ENCODE results near the gene TIAM2. TPM values are rescaled to one million over a fixed set of nuclear protein-coding genes. Genes with fewer than 3 reads are reported as not detected.

Gene TIAM2
- total and polyA plus RNA-seq, 2 donors (not counting 3 experiments of a cell fraction or from before 2014, with no cell fraction given), result 9.6 to 18.5 TPM

DNA sequence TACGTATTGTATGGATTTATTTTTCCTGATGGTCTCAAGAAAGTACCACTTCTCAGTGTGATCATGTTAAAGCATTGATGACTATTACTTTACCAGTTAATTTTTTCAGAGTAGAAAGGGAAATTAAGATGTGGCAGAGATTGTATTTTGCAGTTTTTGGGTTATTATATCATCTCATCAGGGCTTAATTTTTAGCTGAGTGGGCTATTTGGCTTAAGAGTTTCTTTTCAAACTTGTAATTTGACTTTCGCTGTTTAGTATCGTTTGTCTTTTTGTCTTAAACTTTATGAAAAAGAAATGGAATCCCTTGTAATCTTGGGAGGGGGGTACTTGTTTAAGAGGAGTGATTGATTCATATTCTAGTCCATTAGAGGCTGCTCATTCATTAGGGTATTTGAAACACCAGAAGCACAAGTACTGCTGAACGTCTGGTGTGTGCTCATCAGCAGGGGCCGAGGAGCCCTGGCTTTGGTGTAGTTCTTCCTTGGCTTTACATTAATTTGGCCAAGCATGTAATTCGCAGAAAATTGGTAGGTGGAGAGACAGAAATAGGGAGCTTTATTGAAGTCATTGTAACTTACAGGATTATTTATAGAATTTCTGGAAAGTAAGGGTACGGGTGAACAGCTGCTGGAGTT, 112.4 kb downstream of the TIAM2 start:
- no peak overlapping the region for H3K9ac ChIP-seq (replicated peaks; ENCODE audit: extremely low read depth, insufficient read depth, low read length)
- FAIRE-seq (no peak), DNase-seq (ENCODE audit: low read depth, low spot score) (no peak)
- dilution Hi-C loops (cut with MboI; ENCODE audit: extremely low pct_ligation_motif_present, low sequenced_read_pairs), result no loop called here
- BruUV-seq (replicated peaks), result no TSS peak
- CTCF ChIA-PET, result interaction anchor here (1.2 to 1.6 kb wide), 2 partner anchors 16 to 239 kb away, joined by 3 to 5 read pairs; no protein-coding TSS in a partner anchor
- H3K27me3 ChIP-seq (ENCODE audit: control insufficient read depth in 2 of 2, insufficient read depth in 2 of 2, low read length in 2 of 2), result no peaks in the 10 kb centered on the region
- no peaks in the 10 kb centered on the region for H3K36me3 ChIP-seq (ENCODE audit: control insufficient read depth in 2 of 2, extremely low read depth in 1 of 2, insufficient read depth in 2 of 2, low read length in 2 of 2)
- H3K9me3 ChIP-seq (replicated peaks; ENCODE audit: control insufficient read depth, insufficient read depth, low read length), result no peaks in the 10 kb centered on the region
- peak overlapping the region; percentile 5 for H3K4me2 ChIP-seq (ENCODE audit: insufficient read depth, low read length)
- no peak for TF ChIP-seq POLR2AphosphoS5 (IDR thresholded peaks at IDR 0.05; ENCODE audit: insufficient read depth, low read depth, low read length)
- TF ChIP-seq POLR2A (IDR thresholded peaks at IDR 0.05; ENCODE audit: low read depth, low read length), result no peak
- no peak for TF ChIP-seq GATA2 (IDR thresholded peaks at IDR 0.05; ENCODE audit: insufficient read depth, insufficient read length, low read depth, low read length)
- TF ChIP-seq EZH2 (IDR thresholded peaks at IDR 0.05; ENCODE audit: borderline replicate concordance, low read depth, low read length, severe bottlenecking), result no peak
- no peak for TF ChIP-seq MYC (IDR thresholded peaks at IDR 0.05; ENCODE audit: low read depth, low read length)
- no peak for TF ChIP-seq FOS (IDR thresholded peaks at IDR 0.05; ENCODE audit: borderline replicate concordance, insufficient read depth, low read length)
- TF ChIP-seq, protein P1, sequence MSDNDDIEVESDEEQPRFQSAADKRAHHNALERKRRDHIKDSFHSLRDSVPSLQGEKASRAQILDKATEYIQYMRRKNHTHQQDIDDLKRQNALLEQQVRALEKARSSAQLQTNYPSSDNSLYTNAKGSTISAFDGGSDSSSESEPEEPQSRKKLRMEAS (IDR thresholded peaks at IDR 0.05; ENCODE audit: insufficient read depth, insufficient read length), result no peak
- TF ChIP-seq JUN (IDR thresholded peaks at IDR 0.05; ENCODE audit: borderline replicate concordance, insufficient read depth, insufficient read length, low read depth), result no peak
- TF ChIP-seq, protein P2, sequence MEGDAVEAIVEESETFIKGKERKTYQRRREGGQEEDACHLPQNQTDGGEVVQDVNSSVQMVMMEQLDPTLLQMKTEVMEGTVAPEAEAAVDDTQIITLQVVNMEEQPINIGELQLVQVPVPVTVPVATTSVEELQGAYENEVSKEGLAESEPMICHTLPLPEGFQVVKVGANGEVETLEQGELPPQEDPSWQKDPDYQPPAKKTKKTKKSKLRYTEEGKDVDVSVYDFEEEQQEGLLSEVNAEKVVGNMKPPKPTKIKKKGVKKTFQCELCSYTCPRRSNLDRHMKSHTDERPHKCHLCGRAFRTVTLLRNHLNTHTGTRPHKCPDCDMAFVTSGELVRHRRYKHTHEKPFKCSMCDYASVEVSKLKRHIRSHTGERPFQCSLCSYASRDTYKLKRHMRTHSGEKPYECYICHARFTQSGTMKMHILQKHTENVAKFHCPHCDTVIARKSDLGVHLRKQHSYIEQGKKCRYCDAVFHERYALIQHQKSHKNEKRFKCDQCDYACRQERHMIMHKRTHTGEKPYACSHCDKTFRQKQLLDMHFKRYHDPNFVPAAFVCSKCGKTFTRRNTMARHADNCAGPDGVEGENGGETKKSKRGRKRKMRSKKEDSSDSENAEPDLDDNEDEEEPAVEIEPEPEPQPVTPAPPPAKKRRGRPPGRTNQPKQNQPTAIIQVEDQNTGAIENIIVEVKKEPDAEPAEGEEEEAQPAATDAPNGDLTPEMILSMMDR (IDR thresholded peaks at IDR 0.05; ENCODE audit: extremely low read depth in 1 of 2, insufficient read depth in 1 of 2, low read depth in 1 of 2, low read length in 2 of 2), result no peak
- no peaks in the 10 kb centered on the region for H3K9me1 ChIP-seq (replicated peaks; ENCODE audit: control insufficient read depth, extremely low read depth, insufficient read depth, low read length)
- H3K4me3 ChIP-seq (replicated peaks in 1 of 3; ENCODE audit: insufficient read depth in 1 of 3, low read depth in 1 of 3, low read length in 3 of 3), result no peak overlapping the region
- H2AFZ ChIP-seq (ENCODE audit: low read depth, low read length), result no peak overlapping the region
- H3K27ac ChIP-seq (ENCODE audit: insufficient read depth, low read depth, low read length), result no peak overlapping the region
- intact Hi-C loops (cut with micrococcal nuclease), result loop anchor here (1.0 kb wide), 1 partner anchor 35 kb away; no protein-coding TSS in a partner anchor
- peaks cover 19% of the 10 kb centered on the region for H3K4me1 ChIP-seq (ENCODE audit: control insufficient read depth, extremely low read depth, insufficient read depth, low read length)
- POLR2A ChIA-PET, result no interaction called here
- H4K20me1 ChIP-seq (replicated peaks; ENCODE audit: control insufficient read depth, extremely low read depth, insufficient read depth, low read length), result no peaks in the 10 kb centered on the region
- H3K79me2 ChIP-seq (ENCODE audit: control insufficient read depth, insufficient read depth, low read length), result no peaks in the 10 kb centered on the region

Data from endothelial cell of umbilical vein (primary cell).